ENCODE measurements around the gene PPP1R9B.
A peak's percentile ranks its signal among the peaks of the same experiment; 100 is the strongest.

The PPP1R9B gene

DNA sequence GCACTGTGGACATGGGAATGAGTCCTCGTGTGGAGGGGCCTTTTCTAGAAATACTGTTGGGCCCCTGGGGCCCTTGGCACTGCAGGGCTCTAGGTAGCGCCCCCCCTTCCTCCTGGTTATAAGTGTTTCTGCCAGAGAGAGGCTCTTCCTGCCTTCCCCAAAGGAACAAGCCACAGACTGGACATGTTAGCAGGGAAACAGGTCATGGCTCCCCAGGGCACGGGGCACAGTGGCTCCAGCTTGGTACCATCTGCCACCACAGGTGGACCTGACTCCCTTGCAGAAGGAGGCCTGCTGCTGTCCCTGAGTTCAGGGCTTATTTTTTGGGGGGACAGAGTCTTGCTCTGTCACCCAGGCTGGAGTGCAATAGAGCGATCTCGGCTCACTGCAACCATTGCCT lies 46.5 kb downstream of the PPP1R9B start:
- H3K27me3 ChIP-seq (ENCODE audit: control insufficient read depth in 1 of 2, insufficient read depth in 2 of 2, low read length in 2 of 2): no peaks in the 10 kb centered on the region
- no peak overlapping the region for H3K4me3 ChIP-seq (ENCODE audit: low read depth in 1 of 2, low read length in 2 of 2)
- H3K9ac ChIP-seq (ENCODE audit: low read depth in 1 of 2, low read length in 2 of 2): no peak overlapping the region
- H3K36me3 ChIP-seq (ENCODE audit: control insufficient read depth in 1 of 2, insufficient read depth in 2 of 2, low read length in 2 of 2): peaks cover 25 to 52% of the 10 kb centered on the region in 2 donors
- no peak overlapping the region for H3K27ac ChIP-seq (ENCODE audit: low read depth, low read length)
- H3K4me1 ChIP-seq (ENCODE audit: control insufficient read depth in 1 of 2, insufficient read depth in 2 of 2, low read length in 2 of 2): peaks cover 36 to 38% of the 10 kb centered on the region in 2 donors
- H3K9me3 ChIP-seq (ENCODE audit: control insufficient read depth in 1 of 2, low read length in 2 of 2): no peaks in the 10 kb centered on the region

DNA sequence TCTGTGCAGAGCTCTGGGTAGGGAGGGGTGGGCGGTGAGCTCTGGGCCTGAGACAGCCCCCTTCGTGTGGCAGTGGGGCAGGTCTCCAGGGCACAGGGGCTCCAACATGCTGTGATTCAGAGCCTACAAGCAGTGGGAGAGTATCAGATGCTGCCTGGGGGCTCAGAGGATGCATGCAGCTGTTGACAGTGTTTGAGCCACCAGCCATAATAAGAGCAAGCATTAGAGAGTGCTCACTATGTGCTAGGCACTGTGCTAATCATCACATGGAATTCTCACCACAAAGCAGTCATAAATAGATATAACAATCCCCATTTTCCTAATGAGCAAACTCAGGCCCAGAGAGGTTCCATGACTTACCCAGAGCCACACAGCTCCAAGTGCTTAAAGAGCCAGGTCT lies 47.2 kb downstream of the PPP1R9B start:
- no peaks in the 10 kb centered on the region for H3K27me3 ChIP-seq (ENCODE audit: control insufficient read depth in 1 of 2, insufficient read depth in 2 of 2, low read length in 2 of 2)
- peaks cover 43 to 45% of the 10 kb centered on the region in 2 donors for H3K4me1 ChIP-seq (ENCODE audit: control insufficient read depth in 1 of 2, insufficient read depth in 2 of 2, low read length in 2 of 2)
- no peak overlapping the region for H3K27ac ChIP-seq (ENCODE audit: low read depth, low read length)
- no peak overlapping the region for H3K4me3 ChIP-seq (ENCODE audit: low read depth in 1 of 2, low read length in 2 of 2)
- peaks cover 26 to 53% of the 10 kb centered on the region in 2 donors for H3K36me3 ChIP-seq (ENCODE audit: control insufficient read depth in 1 of 2, insufficient read depth in 2 of 2, low read length in 2 of 2)
- no peaks in the 10 kb centered on the region for H3K9me3 ChIP-seq (ENCODE audit: control insufficient read depth in 1 of 2, low read length in 2 of 2)
- no peak overlapping the region for H3K9ac ChIP-seq (ENCODE audit: low read depth in 1 of 2, low read length in 2 of 2)

DNA sequence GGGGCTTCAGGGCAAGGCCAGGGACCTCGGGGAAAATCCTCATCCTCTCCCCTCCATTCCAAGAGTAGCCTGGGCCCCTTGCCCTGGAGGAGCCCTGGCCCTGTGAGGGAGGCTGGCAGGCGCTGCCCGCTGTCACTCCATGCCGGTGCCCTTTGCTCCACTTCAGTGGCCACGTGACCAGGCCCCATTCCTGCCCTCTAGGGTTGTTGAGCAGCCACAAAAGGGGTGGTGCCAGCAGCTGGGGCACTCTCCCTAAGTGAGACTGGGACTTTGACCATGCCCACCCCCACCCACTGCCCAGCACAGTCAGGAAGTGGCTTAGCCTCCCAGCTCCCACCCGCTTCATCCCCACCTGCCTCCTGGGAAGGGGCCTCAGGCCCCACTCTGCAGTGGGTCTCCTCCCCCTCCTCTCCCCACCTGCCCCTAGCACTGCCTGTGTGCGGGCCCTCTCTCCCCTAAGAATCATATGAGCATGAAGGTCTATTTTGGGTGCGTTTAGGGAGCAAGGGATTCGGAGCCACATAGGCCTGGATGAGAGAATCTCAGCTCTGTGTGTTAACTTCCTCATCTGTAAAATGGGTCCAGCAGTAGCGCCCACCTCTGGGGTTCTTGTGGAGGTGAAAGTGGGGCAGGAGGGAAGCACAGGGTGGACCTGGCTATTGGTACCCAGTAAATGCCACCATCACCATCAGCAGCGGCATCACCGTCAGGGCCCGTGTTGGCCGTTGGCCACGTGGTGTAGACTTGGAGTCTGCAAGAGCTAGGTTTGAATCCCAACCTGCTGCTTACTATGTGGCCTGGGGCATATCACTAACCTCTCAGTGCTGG lies 48.1 kb downstream of the PPP1R9B start:
- Histone ChIP-seq H3K27me3 (ENCODE audit: control insufficient read depth in 1 of 2, insufficient read depth in 2 of 2, low read length in 2 of 2) (no peaks in the 10 kb centered on the region), H3K9ac (ENCODE audit: low read depth in 1 of 2, low read length in 2 of 2) (peak overlapping the region; percentile 57 to 66), H3K9me3 (ENCODE audit: control insufficient read depth in 1 of 2, low read length in 2 of 2) (no peaks in the 10 kb centered on the region), H3K4me3 (ENCODE audit: low read depth in 1 of 2, low read length in 2 of 2) (peak overlapping the region; percentile 33 to 44), H3K36me3 (ENCODE audit: control insufficient read depth in 1 of 2, insufficient read depth in 2 of 2, low read length in 2 of 2) (peaks cover 24 to 51% of the 10 kb centered on the region in 2 donors), H3K27ac (ENCODE audit: low read depth, low read length) (peak overlapping the region; percentile 87), H3K4me1 (ENCODE audit: control insufficient read depth in 1 of 2, insufficient read depth in 2 of 2, low read length in 2 of 2) (peaks cover 51 to 54% of the 10 kb centered on the region in 2 donors)

DNA sequence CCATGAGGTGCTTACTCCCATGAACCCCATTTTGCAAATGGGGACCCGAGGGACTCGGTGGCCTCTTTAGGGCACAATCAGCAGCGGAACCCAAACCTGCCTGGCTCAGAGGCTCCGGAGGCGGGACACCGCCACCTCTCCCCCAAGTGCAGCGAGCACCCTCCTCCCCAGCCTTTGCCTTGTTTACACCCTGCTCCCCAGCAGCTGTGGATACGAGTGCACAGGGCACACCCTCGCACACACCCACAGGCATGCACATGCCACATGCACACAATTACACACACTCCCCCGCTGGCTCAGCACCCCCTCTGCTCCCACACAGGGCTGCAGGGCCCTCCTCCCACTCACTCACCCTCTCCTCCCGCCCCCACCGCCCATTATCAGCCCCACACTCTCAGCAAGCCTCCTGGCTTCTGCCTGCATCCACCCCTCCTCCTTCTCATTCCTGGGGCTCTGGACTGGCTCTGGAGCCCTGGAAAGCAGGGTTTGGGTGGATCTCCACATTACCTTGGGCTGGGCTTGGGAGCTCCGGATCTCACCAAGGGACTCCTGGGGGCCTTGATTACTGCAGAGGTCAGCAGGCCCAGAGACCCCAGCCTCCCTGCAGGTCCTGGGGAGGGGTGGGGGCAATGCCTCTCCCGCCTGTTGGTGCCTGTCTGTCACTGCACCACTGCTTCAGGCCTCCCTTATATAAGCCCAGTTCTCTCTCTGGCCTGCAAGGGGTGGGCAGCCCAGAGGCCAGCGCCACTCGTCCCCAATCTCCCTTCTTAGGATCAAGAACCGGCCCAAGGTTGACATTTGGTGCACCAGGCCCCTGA lies 48.9 kb downstream of the PPP1R9B start:
- Histone ChIP-seq H3K27ac (ENCODE audit: low read depth, low read length) (peak overlapping the region; percentile 87), H3K9me3 (ENCODE audit: control insufficient read depth in 1 of 2, low read length in 2 of 2) (no peaks in the 10 kb centered on the region), H3K36me3 (ENCODE audit: control insufficient read depth in 1 of 2, insufficient read depth in 2 of 2, low read length in 2 of 2) (peaks cover 21 to 46% of the 10 kb centered on the region in 2 donors), H3K4me3 (ENCODE audit: low read depth in 1 of 2, low read length in 2 of 2) (peak overlapping the region; percentile 44 to 46), H3K9ac (ENCODE audit: low read depth in 1 of 2, low read length in 2 of 2) (peak overlapping the region; percentile 57 to 66), H3K4me1 (ENCODE audit: control insufficient read depth in 1 of 2, insufficient read depth in 2 of 2, low read length in 2 of 2) (peaks cover 59 to 62% of the 10 kb centered on the region in 2 donors), H3K27me3 (ENCODE audit: control insufficient read depth in 1 of 2, insufficient read depth in 2 of 2, low read length in 2 of 2) (no peaks in the 10 kb centered on the region)

DNA sequence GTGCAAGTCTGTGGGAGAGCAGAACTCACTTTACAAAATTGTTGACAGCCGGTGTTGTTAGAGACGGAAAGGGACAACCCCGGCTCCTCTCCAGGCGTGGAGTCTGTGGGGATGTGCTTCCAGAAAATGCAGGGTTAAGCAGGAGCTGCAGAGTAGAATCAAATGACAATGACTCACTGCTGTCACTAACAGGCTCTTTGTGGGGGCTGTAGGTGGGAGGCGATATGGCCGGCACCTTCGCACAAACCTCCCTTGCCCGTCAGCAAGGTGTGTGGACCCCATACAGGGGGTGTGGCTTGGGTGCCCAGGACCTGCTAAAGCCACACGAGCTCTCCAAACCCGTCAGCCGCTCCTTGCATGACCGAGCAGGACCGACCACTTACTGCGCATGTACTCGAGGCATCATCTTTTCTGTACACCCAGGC lies 49.5 kb downstream of the PPP1R9B start:
- H3K27me3 ChIP-seq (ENCODE audit: control insufficient read depth in 1 of 2, insufficient read depth in 2 of 2, low read length in 2 of 2): no peaks in the 10 kb centered on the region
- peaks cover 20 to 41% of the 10 kb centered on the region in 2 donors for H3K36me3 ChIP-seq (ENCODE audit: control insufficient read depth in 1 of 2, insufficient read depth in 2 of 2, low read length in 2 of 2)
- peak overlapping the region; percentile 44 to 46 for H3K4me3 ChIP-seq (ENCODE audit: low read depth in 1 of 2, low read length in 2 of 2)
- peaks cover 65 to 68% of the 10 kb centered on the region in 2 donors for H3K4me1 ChIP-seq (ENCODE audit: control insufficient read depth in 1 of 2, insufficient read depth in 2 of 2, low read length in 2 of 2)
- H3K9me3 ChIP-seq (ENCODE audit: control insufficient read depth in 1 of 2, low read length in 2 of 2): no peaks in the 10 kb centered on the region
- H3K27ac ChIP-seq (ENCODE audit: low read depth, low read length): peak overlapping the region; percentile 87
- peak overlapping the region; percentile 25 to 45 for H3K9ac ChIP-seq (ENCODE audit: low read depth in 1 of 2, low read length in 2 of 2)

DNA sequence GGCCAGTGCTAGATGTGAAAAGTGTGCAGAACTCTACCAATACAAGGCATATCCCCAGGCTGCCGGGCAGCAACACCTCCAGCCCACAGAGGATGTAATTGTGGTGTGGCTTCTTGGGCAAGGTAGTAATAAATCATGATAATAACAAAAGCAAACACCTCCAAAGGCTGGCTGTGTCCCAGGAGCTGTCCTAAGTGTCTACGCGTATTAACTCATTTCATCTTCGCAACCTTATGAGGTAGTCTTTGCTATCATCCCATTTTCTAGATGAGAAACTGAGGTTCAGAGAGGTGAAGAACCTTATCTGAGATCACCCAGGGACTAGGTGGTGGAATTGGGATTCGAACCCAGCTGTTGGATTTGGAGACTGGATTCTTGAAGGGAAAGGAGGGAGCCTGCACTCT lies 50.0 kb downstream of the PPP1R9B start:
- peak overlapping the region; percentile 13 to 44 for H3K4me3 ChIP-seq (ENCODE audit: low read depth in 1 of 2, low read length in 2 of 2)
- H3K9ac ChIP-seq (ENCODE audit: low read depth in 1 of 2, low read length in 2 of 2): peak overlapping the region; percentile 25 to 45
- H3K36me3 ChIP-seq (ENCODE audit: control insufficient read depth in 1 of 2, insufficient read depth in 2 of 2, low read length in 2 of 2): peaks cover 17 to 37% of the 10 kb centered on the region in 2 donors
- no peaks in the 10 kb centered on the region for H3K9me3 ChIP-seq (ENCODE audit: control insufficient read depth in 1 of 2, low read length in 2 of 2)
- peak overlapping the region; percentile 23 for H3K27ac ChIP-seq (ENCODE audit: low read depth, low read length)
- no peaks in the 10 kb centered on the region for H3K27me3 ChIP-seq (ENCODE audit: control insufficient read depth in 1 of 2, insufficient read depth in 2 of 2, low read length in 2 of 2)
- peaks cover 69 to 72% of the 10 kb centered on the region in 2 donors for H3K4me1 ChIP-seq (ENCODE audit: control insufficient read depth in 1 of 2, insufficient read depth in 2 of 2, low read length in 2 of 2)

DNA sequence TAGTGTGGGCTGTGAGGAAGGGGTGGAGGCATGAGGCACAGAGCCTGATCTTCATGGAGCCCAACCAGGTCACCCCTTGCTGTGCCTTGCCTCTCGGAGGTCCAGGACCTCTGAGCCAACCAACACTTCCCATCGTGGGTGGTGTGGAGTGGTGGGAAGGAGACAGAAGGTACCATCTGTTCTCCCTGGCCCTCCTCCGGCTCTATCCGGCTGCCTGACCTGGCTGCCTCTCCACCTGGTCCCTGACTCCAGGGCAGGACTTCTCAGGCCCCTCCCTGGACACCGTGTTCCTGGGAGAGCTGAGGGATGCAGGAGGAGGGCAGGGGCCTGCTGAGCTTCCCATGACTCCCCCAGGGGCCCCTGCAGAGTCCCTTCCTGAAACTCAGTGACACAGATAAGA lies 51.5 kb downstream of the PPP1R9B start:
- Histone ChIP-seq H3K4me3 (ENCODE audit: low read depth in 1 of 2, low read length in 2 of 2) (peak overlapping the region; percentile 13 to 28), H3K9ac (ENCODE audit: low read depth in 1 of 2, low read length in 2 of 2) (peak overlapping the region in 1 of 2 donors; percentile 43), H3K4me1 (ENCODE audit: control insufficient read depth in 1 of 2, insufficient read depth in 2 of 2, low read length in 2 of 2) (peaks cover 71 to 78% of the 10 kb centered on the region in 2 donors), H3K9me3 (ENCODE audit: control insufficient read depth in 1 of 2, low read length in 2 of 2) (no peaks in the 10 kb centered on the region), H3K36me3 (ENCODE audit: control insufficient read depth in 1 of 2, insufficient read depth in 2 of 2, low read length in 2 of 2) (peaks cover 14 to 33% of the 10 kb centered on the region in 2 donors), H3K27ac (ENCODE audit: low read depth, low read length) (no peak overlapping the region), H3K27me3 (ENCODE audit: control insufficient read depth in 1 of 2, insufficient read depth in 2 of 2, low read length in 2 of 2) (no peaks in the 10 kb centered on the region)

DNA sequence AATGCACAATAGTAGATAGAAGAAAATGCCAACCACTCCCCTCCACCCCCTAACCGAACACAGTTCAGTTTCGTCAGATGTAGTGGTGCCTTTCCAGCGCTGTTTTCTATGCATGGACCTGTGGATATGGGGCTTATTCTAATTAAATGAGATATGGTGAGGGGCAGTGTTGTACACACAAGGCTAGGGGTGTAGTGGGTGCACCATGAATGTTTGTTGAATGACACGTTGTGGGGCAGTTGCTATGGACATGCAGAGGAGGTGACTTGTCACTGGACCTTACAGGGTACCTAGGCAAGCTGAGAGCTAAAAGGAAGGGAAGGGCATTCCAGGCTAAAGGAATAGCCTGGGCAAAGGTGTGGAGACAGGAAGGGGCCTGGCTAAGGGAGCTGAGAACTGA lies 51.9 kb downstream of the PPP1R9B start:
- H3K9ac ChIP-seq (ENCODE audit: low read depth in 1 of 2, low read length in 2 of 2): peak overlapping the region in 1 of 2 donors; percentile 43
- H3K4me1 ChIP-seq (ENCODE audit: control insufficient read depth in 1 of 2, insufficient read depth in 2 of 2, low read length in 2 of 2): peaks cover 73 to 78% of the 10 kb centered on the region in 2 donors
- H3K9me3 ChIP-seq (ENCODE audit: control insufficient read depth in 1 of 2, low read length in 2 of 2): no peaks in the 10 kb centered on the region
- H3K36me3 ChIP-seq (ENCODE audit: control insufficient read depth in 1 of 2, insufficient read depth in 2 of 2, low read length in 2 of 2): peaks cover 14 to 33% of the 10 kb centered on the region in 2 donors
- H3K27ac ChIP-seq (ENCODE audit: low read depth, low read length): no peak overlapping the region
- no peaks in the 10 kb centered on the region for H3K27me3 ChIP-seq (ENCODE audit: control insufficient read depth in 1 of 2, insufficient read depth in 2 of 2, low read length in 2 of 2)
- H3K4me3 ChIP-seq (ENCODE audit: low read depth in 1 of 2, low read length in 2 of 2): peak overlapping the region; percentile 13 to 28

DNA sequence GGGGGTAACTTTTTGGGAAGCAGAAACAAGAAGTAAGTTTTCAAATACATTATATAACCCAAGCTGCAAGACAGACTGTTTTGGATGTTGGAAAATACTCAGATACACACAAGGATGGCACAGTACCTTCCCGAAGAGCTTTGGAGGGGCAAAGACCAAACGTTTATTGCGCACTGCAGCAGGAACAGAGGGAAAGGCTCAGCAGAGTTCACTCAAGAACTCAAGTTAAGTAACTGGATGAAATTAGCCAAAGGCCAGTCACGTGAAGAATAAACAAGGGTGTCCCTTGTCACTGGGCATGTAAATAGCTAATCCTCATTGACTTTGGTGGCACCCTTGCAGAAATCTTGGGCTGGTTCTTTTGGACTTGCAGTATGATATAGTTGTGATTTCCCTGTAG lies 52.6 kb downstream of the PPP1R9B start:
- Histone ChIP-seq H3K4me3 (ENCODE audit: low read depth in 1 of 2, low read length in 2 of 2) (no peak overlapping the region), H3K36me3 (ENCODE audit: control insufficient read depth in 1 of 2, insufficient read depth in 2 of 2, low read length in 2 of 2) (peaks cover 14 to 27% of the 10 kb centered on the region in 2 donors), H3K4me1 (ENCODE audit: control insufficient read depth in 1 of 2, insufficient read depth in 2 of 2, low read length in 2 of 2) (peaks cover 70 to 74% of the 10 kb centered on the region in 2 donors), H3K27me3 (ENCODE audit: control insufficient read depth in 1 of 2, insufficient read depth in 2 of 2, low read length in 2 of 2) (no peaks in the 10 kb centered on the region), H3K27ac (ENCODE audit: low read depth, low read length) (no peak overlapping the region), H3K9ac (ENCODE audit: low read depth in 1 of 2, low read length in 2 of 2) (no peak overlapping the region), H3K9me3 (ENCODE audit: control insufficient read depth in 1 of 2, low read length in 2 of 2) (no peaks in the 10 kb centered on the region)

DNA sequence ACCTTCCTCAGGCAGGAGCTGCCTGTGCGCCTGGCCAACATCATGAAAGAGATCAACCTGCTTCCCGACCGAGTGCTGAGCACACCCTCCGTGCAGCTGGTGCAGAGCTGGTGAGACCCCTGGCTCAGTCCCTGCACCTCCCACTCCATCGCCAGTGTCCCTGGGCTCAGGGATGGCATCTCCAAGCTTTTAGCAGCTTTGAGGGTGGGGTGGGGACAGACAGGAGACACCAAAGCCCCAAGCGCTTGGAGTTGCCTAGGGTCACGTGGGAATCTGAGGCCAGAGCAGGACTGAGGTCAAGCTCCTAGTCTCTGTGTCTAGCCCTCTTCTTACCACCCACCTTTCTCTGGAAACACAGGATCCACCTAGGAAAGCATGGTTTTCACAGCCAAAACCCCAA lies 53.0 kb downstream of the PPP1R9B start:
- Histone ChIP-seq H3K9ac (ENCODE audit: low read depth in 1 of 2, low read length in 2 of 2) (peak overlapping the region; percentile 3 to 49), H3K9me3 (ENCODE audit: control insufficient read depth in 1 of 2, low read length in 2 of 2) (no peaks in the 10 kb centered on the region), H3K4me3 (ENCODE audit: low read depth in 1 of 2, low read length in 2 of 2) (no peak overlapping the region), H3K4me1 (ENCODE audit: control insufficient read depth in 1 of 2, insufficient read depth in 2 of 2, low read length in 2 of 2) (peaks cover 65 to 69% of the 10 kb centered on the region in 2 donors), H3K27ac (ENCODE audit: low read depth, low read length) (no peak overlapping the region), H3K36me3 (ENCODE audit: control insufficient read depth in 1 of 2, insufficient read depth in 2 of 2, low read length in 2 of 2) (peaks cover 14 to 27% of the 10 kb centered on the region in 2 donors), H3K27me3 (ENCODE audit: control insufficient read depth in 1 of 2, insufficient read depth in 2 of 2, low read length in 2 of 2) (no peaks in the 10 kb centered on the region)
